ENCODE measurements around the gene RASAL2. TPM values are rescaled to one million over a fixed set of nuclear protein-coding genes. Genes with fewer than 3 reads are reported as not detected.

RASAL2 gene
- total and polyA plus RNA-seq, 2 experiments from 2014 or later: 16.0 to 42.2 TPM

GRCh38 chr1:178344513-178345091 is 250.7 kb downstream of the RASAL2 start:
- H2AFZ ChIP-seq: no peak overlapping the region
- peaks cover 38% of the 10 kb centered on the region for H3K4me1 ChIP-seq (ENCODE audit: insufficient read depth)
- Mint-ChIP-seq H3K36me3 (ENCODE audit: low read depth) (peaks cover 3% of the 10 kb centered on the region; the same call in 1 of the 3 replicates), H3K27ac (peak overlapping the region; percentile 91), H3K4me3 (peak overlapping the region; percentile 38; the same call in 2 of the 3 replicates), H3K27me3 (ENCODE audit: insufficient read depth, low read depth, poor library complexity) (no peaks in the 10 kb centered on the region), H3K4me1 (peaks cover 50% of the 10 kb centered on the region), H3K9me3 (no peaks in the 10 kb centered on the region; the same call in 2 of the 3 replicates)
- no peaks in the 10 kb centered on the region for H4K20me1 ChIP-seq (replicated peaks; ENCODE audit: insufficient read depth)
- H3K36me3 ChIP-seq (ENCODE audit: insufficient read depth): no peaks in the 10 kb centered on the region
- H3K79me2 ChIP-seq (replicated peaks; ENCODE audit: insufficient read depth): peaks cover 59% of the 10 kb centered on the region
- no peaks in the 10 kb centered on the region for H3F3A ChIP-seq (replicated peaks; ENCODE audit: low read depth)
- peak; percentile 74 for ATAC-seq
- H3K27ac ChIP-seq (ENCODE audit: low read depth): peak overlapping the region; percentile 17
- peak overlapping the region; percentile 13; the same call in 1 of the 2 replicates for H3K4me3 ChIP-seq
- TF ChIP-seq ZNF114 (CRISPR knock-in tag; IDR thresholded peaks at IDR 0.05) (no peak), POLR2AphosphoS5 (IDR thresholded peaks at IDR 0.05; ENCODE audit: low read depth) (no peak), STAT1 (IDR thresholded peaks at IDR 0.05; ENCODE audit: unreplicated experiment) (no peak)
- TF ChIP-seq, protein P1, sequence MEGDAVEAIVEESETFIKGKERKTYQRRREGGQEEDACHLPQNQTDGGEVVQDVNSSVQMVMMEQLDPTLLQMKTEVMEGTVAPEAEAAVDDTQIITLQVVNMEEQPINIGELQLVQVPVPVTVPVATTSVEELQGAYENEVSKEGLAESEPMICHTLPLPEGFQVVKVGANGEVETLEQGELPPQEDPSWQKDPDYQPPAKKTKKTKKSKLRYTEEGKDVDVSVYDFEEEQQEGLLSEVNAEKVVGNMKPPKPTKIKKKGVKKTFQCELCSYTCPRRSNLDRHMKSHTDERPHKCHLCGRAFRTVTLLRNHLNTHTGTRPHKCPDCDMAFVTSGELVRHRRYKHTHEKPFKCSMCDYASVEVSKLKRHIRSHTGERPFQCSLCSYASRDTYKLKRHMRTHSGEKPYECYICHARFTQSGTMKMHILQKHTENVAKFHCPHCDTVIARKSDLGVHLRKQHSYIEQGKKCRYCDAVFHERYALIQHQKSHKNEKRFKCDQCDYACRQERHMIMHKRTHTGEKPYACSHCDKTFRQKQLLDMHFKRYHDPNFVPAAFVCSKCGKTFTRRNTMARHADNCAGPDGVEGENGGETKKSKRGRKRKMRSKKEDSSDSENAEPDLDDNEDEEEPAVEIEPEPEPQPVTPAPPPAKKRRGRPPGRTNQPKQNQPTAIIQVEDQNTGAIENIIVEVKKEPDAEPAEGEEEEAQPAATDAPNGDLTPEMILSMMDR (conservative IDR thresholded peaks at IDR 0.05; ENCODE audit: low read depth in 2 of 2): peak; percentile 68 to 76
- TF ChIP-seq, protein P2, sequence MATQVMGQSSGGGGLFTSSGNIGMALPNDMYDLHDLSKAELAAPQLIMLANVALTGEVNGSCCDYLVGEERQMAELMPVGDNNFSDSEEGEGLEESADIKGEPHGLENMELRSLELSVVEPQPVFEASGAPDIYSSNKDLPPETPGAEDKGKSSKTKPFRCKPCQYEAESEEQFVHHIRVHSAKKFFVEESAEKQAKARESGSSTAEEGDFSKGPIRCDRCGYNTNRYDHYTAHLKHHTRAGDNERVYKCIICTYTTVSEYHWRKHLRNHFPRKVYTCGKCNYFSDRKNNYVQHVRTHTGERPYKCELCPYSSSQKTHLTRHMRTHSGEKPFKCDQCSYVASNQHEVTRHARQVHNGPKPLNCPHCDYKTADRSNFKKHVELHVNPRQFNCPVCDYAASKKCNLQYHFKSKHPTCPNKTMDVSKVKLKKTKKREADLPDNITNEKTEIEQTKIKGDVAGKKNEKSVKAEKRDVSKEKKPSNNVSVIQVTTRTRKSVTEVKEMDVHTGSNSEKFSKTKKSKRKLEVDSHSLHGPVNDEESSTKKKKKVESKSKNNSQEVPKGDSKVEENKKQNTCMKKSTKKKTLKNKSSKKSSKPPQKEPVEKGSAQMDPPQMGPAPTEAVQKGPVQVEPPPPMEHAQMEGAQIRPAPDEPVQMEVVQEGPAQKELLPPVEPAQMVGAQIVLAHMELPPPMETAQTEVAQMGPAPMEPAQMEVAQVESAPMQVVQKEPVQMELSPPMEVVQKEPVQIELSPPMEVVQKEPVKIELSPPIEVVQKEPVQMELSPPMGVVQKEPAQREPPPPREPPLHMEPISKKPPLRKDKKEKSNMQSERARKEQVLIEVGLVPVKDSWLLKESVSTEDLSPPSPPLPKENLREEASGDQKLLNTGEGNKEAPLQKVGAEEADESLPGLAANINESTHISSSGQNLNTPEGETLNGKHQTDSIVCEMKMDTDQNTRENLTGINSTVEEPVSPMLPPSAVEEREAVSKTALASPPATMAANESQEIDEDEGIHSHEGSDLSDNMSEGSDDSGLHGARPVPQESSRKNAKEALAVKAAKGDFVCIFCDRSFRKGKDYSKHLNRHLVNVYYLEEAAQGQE (IDR thresholded peaks at IDR 0.05; ENCODE audit: unreplicated experiment): no peak
- peak; percentile 85 for DNase-seq (ENCODE audit: low spot score)
- no peaks in the 10 kb centered on the region for H3K9me2 ChIP-seq (ENCODE audit: insufficient read depth)
- peak overlapping the region; percentile 45 for H3K4me2 ChIP-seq
- H3K27me3 ChIP-seq (ENCODE audit: insufficient read depth): no peaks in the 10 kb centered on the region

DNA sequence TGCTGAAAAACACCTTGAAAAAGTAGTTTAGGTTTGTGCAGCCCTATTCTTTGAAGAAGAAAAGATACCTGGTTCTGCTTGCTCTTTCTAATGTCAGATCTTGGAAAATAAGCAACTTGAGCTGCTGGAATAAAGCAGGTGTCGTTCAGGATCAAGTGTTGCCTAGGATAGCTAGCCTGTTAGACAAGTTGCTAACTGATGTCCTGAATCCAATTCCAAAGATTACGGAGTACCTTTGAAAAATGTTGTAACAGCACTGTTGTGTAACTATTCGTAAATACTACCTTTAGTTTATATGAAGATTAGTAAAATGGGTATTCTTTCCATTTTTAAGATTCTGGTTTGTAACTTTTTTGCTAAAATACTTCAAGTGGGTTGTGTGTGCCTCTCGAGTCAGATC is 251.3 kb downstream of the RASAL2 start:
- DNase-seq (ENCODE audit: low spot score): no peak
- Histone ChIP-seq H3K36me3 (ENCODE audit: insufficient read depth) (no peaks in the 10 kb centered on the region), H3K79me2 (replicated peaks; ENCODE audit: insufficient read depth) (peaks cover 61% of the 10 kb centered on the region), H3F3A (replicated peaks; ENCODE audit: low read depth) (no peaks in the 10 kb centered on the region), H3K9me2 (ENCODE audit: insufficient read depth) (no peaks in the 10 kb centered on the region), H3K4me3 (peak overlapping the region; percentile 13; the same call in 1 of the 2 replicates), H2AFZ (no peak overlapping the region), H3K27me3 (ENCODE audit: insufficient read depth) (no peaks in the 10 kb centered on the region), H4K20me1 (replicated peaks; ENCODE audit: insufficient read depth) (no peaks in the 10 kb centered on the region), H3K4me1 (ENCODE audit: insufficient read depth) (peaks cover 37% of the 10 kb centered on the region), H3K27ac (ENCODE audit: low read depth) (peak overlapping the region; percentile 17), H3K4me2 (peak overlapping the region; percentile 45)
- Mint-ChIP-seq H3K27me3 (ENCODE audit: insufficient read depth, low read depth, poor library complexity) (no peaks in the 10 kb centered on the region), H3K27ac (peak overlapping the region; percentile 91), H3K4me1 (peaks cover 45% of the 10 kb centered on the region), H3K36me3 (ENCODE audit: low read depth) (peaks cover 3% of the 10 kb centered on the region; the same call in 2 of the 3 replicates), H3K4me3 (no peak overlapping the region), H3K9me3 (no peaks in the 10 kb centered on the region; the same call in 2 of the 3 replicates)
- no peak for ATAC-seq
- TF ChIP-seq, protein P2 (IDR thresholded peaks at IDR 0.05; ENCODE audit: unreplicated experiment): no peak
- no peak for TF ChIP-seq CREB1 (CRISPR knock-in tag; IDR thresholded peaks at IDR 0.05; ENCODE audit: low read depth)
- TF ChIP-seq EZH2phosphoT487 (IDR thresholded peaks at IDR 0.05; ENCODE audit: unreplicated experiment): no peak
- TF ChIP-seq POLR2AphosphoS5 (IDR thresholded peaks at IDR 0.05; ENCODE audit: low read depth): no peak
- TF ChIP-seq ZNF331 (CRISPR knock-in tag; IDR thresholded peaks at IDR 0.05; ENCODE audit: low read depth): no peak

Measured in GM23338 (cell line).